Measurements from ENCODE around the gene NBPF3. TPM values are rescaled to one million over a fixed set of nuclear protein-coding genes. Genes with fewer than 3 reads are reported as not detected.
"Not testable (repeated sequence)": the region's sequence is repeated elsewhere in the genome, so short reads cannot be mapped to it uniquely, and the experiment has no call there.

Gene NBPF3
- total and polyA plus RNA-seq, 2 donors from 2014 or later = 5.5 to 12.0 TPM

DNA sequence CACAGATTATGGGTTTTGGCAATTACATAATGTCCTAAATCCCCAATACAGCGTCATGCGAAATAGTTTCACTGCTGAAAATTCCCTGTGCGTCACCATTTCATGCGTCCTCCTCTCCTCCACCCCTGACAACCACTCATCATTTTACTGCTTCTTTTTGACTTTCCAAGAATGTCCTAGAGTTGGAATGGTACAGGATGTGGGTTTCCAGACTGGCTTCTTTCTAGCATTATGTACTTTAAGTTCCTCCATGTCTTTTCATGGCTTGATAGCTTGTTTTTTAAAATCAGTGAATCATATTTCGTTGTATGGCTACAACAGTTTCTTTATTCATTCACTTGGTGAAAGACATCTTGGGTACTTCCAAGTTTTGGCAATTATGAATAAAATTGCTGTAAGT is 7.4 kb downstream of the NBPF3 start:
- DNase-seq (no peak), FAIRE-seq (no peak)
- Histone ChIP-seq H3K4me3 (ENCODE audit: low read length in 3 of 3) (no peak overlapping the region), H3K9me3 (ENCODE audit: control insufficient read depth in 2 of 3, insufficient read depth in 1 of 3, low read length in 3 of 3) (no peaks in the 10 kb centered on the region), H3K9ac (ENCODE audit: low read length in 3 of 3) (no peak overlapping the region), H3K36me3 (ENCODE audit: control insufficient read depth in 2 of 3, insufficient read depth in 3 of 3, low read length in 3 of 3) (peaks cover 0 to 3% (median 2%) of the 10 kb centered on the region in 3 donors), H3K27me3 (ENCODE audit: control insufficient read depth, insufficient read depth, low read length) (no peaks in the 10 kb centered on the region), H3K4me1 (ENCODE audit: control insufficient read depth in 2 of 3, insufficient read depth in 2 of 3, low read depth in 1 of 3, low read length in 3 of 3) (no peaks in the 10 kb centered on the region), H3K27ac (ENCODE audit: low read depth in 2 of 2, low read length in 2 of 2) (no peak overlapping the region)
- intact Hi-C loops (cut with DNase I) = no loop called here
- TF ChIP-seq, protein P1, sequence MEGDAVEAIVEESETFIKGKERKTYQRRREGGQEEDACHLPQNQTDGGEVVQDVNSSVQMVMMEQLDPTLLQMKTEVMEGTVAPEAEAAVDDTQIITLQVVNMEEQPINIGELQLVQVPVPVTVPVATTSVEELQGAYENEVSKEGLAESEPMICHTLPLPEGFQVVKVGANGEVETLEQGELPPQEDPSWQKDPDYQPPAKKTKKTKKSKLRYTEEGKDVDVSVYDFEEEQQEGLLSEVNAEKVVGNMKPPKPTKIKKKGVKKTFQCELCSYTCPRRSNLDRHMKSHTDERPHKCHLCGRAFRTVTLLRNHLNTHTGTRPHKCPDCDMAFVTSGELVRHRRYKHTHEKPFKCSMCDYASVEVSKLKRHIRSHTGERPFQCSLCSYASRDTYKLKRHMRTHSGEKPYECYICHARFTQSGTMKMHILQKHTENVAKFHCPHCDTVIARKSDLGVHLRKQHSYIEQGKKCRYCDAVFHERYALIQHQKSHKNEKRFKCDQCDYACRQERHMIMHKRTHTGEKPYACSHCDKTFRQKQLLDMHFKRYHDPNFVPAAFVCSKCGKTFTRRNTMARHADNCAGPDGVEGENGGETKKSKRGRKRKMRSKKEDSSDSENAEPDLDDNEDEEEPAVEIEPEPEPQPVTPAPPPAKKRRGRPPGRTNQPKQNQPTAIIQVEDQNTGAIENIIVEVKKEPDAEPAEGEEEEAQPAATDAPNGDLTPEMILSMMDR (IDR thresholded peaks at IDR 0.05; ENCODE audit: borderline replicate concordance, extremely low read depth, insufficient read depth) = no peak

DNA sequence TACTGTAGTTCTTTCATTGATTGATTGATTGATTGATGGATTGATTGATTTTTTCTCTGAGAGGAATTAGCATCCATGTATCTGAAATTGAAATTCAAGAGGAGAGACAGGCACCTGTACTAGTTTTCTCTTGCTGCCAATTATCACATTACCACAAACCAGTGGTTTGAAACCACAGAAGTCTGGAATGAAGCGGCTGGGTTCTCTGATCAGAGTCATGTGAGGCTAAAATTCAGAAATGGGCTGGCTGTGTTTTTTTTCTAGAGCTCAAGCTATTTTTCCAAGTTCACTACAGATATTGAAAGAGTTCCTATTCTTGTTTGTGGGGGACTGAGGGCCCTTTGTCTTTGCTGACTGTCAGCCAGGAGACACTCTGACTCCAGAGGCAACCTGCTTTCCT is 10.0 kb downstream of the NBPF3 start:
- Histone ChIP-seq H3K9me3 (ENCODE audit: control insufficient read depth in 2 of 3, insufficient read depth in 1 of 3, low read length in 3 of 3) (no peaks in the 10 kb centered on the region), H3K36me3 (ENCODE audit: control insufficient read depth in 2 of 3, insufficient read depth in 3 of 3, low read length in 3 of 3) (peaks cover 0 to 3% (median 2%) of the 10 kb centered on the region in 3 donors), H3K27me3 (ENCODE audit: control insufficient read depth, insufficient read depth, low read length) (no peaks in the 10 kb centered on the region), H3K4me1 (ENCODE audit: control insufficient read depth in 2 of 3, insufficient read depth in 2 of 3, low read depth in 1 of 3, low read length in 3 of 3) (no peaks in the 10 kb centered on the region), H3K9ac (ENCODE audit: low read length in 3 of 3) (no peak overlapping the region), H3K27ac (ENCODE audit: low read depth in 2 of 2, low read length in 2 of 2) (no peak overlapping the region), H3K4me3 (ENCODE audit: low read length in 3 of 3) (no peak overlapping the region)
- no peak for FAIRE-seq
- TF ChIP-seq, protein P1 (IDR thresholded peaks at IDR 0.05; ENCODE audit: borderline replicate concordance, extremely low read depth, insufficient read depth) = no peak
- intact Hi-C loops (cut with DNase I) = no loop called here
- no peak for DNase-seq

DNA sequence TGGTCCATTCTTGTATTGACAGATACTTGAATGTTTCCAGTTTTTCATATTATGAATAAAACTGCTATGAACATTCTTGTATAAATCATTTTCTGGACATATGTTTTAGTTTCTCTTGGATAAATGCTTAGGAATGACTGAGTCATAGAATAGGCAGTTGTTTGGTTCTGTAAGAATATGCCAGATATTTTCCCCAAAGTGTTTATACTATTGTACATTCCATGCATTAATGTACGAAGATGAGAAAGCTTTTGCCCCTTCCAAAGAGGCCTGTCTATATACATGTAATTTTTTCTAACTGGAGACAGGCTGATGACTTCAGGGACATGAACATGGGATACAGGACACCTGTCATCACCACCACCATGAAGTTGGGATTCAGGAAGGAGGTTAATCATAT is 11.3 kb downstream of the NBPF3 start:
- Histone ChIP-seq H3K9ac (ENCODE audit: low read length in 3 of 3) (no peak overlapping the region), H3K4me1 (ENCODE audit: control insufficient read depth in 2 of 3, insufficient read depth in 2 of 3, low read depth in 1 of 3, low read length in 3 of 3) (no peaks in the 10 kb centered on the region), H3K27ac (ENCODE audit: low read depth in 2 of 2, low read length in 2 of 2) (no peak overlapping the region), H3K4me3 (ENCODE audit: low read length in 3 of 3) (no peak overlapping the region), H3K27me3 (ENCODE audit: control insufficient read depth, insufficient read depth, low read length) (no peaks in the 10 kb centered on the region), H3K9me3 (ENCODE audit: control insufficient read depth in 2 of 3, insufficient read depth in 1 of 3, low read length in 3 of 3) (no peaks in the 10 kb centered on the region), H3K36me3 (ENCODE audit: control insufficient read depth in 2 of 3, insufficient read depth in 3 of 3, low read length in 3 of 3) (peaks cover 0 to 3% (median 2%) of the 10 kb centered on the region in 3 donors)
- intact Hi-C loops (cut with DNase I) = no loop called here
- TF ChIP-seq, protein P1 (IDR thresholded peaks at IDR 0.05; ENCODE audit: borderline replicate concordance, extremely low read depth, insufficient read depth) = no peak
- FAIRE-seq = no peak
- no peak for DNase-seq

DNA sequence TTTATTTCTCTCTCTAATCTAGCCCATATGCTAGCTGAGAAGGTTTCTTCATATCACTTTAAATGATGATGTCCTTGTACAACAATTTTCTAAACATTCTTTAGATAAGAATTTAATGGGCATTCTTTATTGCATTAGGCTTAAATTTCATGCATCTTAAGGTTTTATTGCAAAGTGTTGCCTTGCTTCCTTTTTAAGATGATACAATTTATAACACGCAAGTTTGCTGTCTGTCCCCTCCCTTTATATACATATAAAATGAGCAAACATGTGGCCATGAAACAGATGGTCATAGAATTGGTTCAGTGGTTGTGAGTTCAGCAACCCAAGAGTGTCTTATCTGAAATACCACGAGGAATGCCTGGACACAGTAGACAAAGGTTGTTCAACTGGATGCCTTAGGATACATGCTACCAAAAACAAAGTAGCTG is 12.1 kb downstream of the NBPF3 start:
- FAIRE-seq (no peak), DNase-seq (no peak)
- no peak overlapping the region for H3K27ac ChIP-seq (ENCODE audit: low read depth in 2 of 2, low read length in 2 of 2)
- intact Hi-C loops (cut with DNase I) = no loop called here
- no peaks in the 10 kb centered on the region for H3K27me3 ChIP-seq (ENCODE audit: control insufficient read depth, insufficient read depth, low read length)
- H3K9me3 ChIP-seq (ENCODE audit: control insufficient read depth in 2 of 3, insufficient read depth in 1 of 3, low read length in 3 of 3) = no peaks in the 10 kb centered on the region
- no peaks in the 10 kb centered on the region for H3K4me1 ChIP-seq (ENCODE audit: control insufficient read depth in 2 of 3, insufficient read depth in 2 of 3, low read depth in 1 of 3, low read length in 3 of 3)
- no peak overlapping the region for H3K9ac ChIP-seq (ENCODE audit: low read length in 3 of 3)
- no peak overlapping the region for H3K4me3 ChIP-seq (ENCODE audit: low read length in 3 of 3)
- TF ChIP-seq, protein P1 (IDR thresholded peaks at IDR 0.05; ENCODE audit: borderline replicate concordance, extremely low read depth, insufficient read depth) = no peak
- peaks cover 0 to 3% (median 2%) of the 10 kb centered on the region in 3 donors for H3K36me3 ChIP-seq (ENCODE audit: control insufficient read depth in 2 of 3, insufficient read depth in 3 of 3, low read length in 3 of 3)

DNA sequence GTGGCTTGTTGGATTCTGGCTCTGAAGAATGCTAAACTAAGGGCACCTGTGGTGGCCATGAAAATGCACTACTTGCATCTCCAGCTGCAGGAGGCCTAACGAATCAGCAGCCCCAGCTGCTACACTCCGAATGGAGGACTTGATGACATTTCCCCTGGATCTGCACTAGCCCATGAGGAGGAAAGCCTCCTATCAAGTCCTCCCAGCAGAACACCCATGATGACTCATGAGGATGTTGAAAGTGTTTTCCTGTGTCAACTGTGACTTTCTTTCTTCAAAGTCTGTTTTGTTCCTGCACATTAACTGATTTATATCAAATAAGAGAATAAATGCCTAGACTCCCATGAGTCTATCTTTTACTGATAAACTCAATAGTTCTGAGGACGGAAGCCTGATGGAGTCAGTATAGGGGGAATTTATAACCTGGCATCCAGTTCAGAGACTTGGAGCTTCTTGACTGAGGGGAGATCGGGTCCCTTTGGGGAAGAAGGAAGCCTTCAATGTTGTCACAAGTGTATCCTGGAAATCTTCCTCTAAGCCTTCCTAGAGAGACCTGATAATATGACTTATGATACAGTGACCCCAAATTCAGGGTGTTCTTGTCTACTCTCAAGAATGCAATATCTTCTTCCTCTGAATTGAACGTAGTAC is 14.2 kb downstream of the NBPF3 start:
- H3K4me1 ChIP-seq (ENCODE audit: control insufficient read depth in 2 of 3, insufficient read depth in 2 of 3, low read depth in 1 of 3, low read length in 3 of 3); intact Hi-C loops (cut with DNase I); DNase-seq; H3K4me3 ChIP-seq (ENCODE audit: low read length in 3 of 3); H3K9ac ChIP-seq (ENCODE audit: low read length in 3 of 3); H3K27ac ChIP-seq (ENCODE audit: low read depth in 2 of 2, low read length in 2 of 2); H3K27me3 ChIP-seq (ENCODE audit: control insufficient read depth, insufficient read depth, low read length); H3K36me3 ChIP-seq (ENCODE audit: control insufficient read depth in 2 of 3, insufficient read depth in 3 of 3, low read length in 3 of 3); FAIRE-seq; H3K9me3 ChIP-seq (ENCODE audit: control insufficient read depth in 2 of 3, insufficient read depth in 1 of 3, low read length in 3 of 3): not testable (repeated sequence)

Measured in kidney (tissue), 14 donors.